ENCODE measurements around the gene FAM222A.

The FAM222A gene

DNA sequence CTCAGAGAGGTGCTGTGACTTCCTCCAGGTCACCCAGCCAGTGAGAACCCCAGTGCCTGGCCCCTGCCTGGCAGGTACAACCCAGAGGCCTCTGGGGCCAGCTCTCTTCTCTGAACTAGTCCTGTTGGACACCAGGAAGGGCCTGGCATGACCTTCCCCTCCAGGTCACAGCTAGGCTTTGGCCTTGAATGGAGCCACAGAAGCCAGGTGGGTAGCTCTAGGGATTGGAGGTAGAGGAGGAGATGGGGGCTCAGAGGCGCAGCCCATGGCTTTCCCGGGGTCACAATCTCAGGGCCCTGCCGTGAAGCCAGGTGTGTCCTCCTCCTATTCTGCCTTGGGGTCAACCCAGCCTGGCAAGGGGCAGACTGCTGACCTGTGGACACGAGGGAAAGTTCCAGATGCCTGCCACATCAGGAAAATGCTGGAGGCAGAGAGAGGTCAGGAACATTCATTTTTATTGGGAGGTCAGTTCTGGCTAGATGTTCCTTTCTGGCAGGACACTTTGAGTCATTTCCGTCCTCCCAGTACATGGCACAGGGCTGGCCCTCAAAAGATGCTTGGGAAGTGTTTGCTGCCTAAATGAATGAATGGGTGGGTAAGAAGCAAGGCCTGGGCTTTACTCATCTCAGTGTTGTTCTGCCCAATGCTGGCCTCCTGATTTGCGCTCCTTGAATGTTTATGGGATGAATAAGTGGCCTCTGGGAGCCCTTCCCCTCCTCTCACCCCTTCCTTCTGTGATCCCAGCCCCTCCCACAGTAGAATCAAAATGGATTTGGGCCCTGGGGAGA lies 25.4 kb downstream of the FAM222A start:
- H3K4me3 ChIP-seq (ENCODE audit: low read depth, low read length) = no peak overlapping the region
- no peak for DNase-seq (ENCODE audit: low read depth)
- in situ Hi-C loops (cut with HindIII; ENCODE audit: low sequenced_read_pairs) = no loop called here
- TF ChIP-seq, protein P1, sequence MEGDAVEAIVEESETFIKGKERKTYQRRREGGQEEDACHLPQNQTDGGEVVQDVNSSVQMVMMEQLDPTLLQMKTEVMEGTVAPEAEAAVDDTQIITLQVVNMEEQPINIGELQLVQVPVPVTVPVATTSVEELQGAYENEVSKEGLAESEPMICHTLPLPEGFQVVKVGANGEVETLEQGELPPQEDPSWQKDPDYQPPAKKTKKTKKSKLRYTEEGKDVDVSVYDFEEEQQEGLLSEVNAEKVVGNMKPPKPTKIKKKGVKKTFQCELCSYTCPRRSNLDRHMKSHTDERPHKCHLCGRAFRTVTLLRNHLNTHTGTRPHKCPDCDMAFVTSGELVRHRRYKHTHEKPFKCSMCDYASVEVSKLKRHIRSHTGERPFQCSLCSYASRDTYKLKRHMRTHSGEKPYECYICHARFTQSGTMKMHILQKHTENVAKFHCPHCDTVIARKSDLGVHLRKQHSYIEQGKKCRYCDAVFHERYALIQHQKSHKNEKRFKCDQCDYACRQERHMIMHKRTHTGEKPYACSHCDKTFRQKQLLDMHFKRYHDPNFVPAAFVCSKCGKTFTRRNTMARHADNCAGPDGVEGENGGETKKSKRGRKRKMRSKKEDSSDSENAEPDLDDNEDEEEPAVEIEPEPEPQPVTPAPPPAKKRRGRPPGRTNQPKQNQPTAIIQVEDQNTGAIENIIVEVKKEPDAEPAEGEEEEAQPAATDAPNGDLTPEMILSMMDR (IDR thresholded peaks at IDR 0.05; ENCODE audit: low read depth, low read length, missing control alignments) = no peak

DNA sequence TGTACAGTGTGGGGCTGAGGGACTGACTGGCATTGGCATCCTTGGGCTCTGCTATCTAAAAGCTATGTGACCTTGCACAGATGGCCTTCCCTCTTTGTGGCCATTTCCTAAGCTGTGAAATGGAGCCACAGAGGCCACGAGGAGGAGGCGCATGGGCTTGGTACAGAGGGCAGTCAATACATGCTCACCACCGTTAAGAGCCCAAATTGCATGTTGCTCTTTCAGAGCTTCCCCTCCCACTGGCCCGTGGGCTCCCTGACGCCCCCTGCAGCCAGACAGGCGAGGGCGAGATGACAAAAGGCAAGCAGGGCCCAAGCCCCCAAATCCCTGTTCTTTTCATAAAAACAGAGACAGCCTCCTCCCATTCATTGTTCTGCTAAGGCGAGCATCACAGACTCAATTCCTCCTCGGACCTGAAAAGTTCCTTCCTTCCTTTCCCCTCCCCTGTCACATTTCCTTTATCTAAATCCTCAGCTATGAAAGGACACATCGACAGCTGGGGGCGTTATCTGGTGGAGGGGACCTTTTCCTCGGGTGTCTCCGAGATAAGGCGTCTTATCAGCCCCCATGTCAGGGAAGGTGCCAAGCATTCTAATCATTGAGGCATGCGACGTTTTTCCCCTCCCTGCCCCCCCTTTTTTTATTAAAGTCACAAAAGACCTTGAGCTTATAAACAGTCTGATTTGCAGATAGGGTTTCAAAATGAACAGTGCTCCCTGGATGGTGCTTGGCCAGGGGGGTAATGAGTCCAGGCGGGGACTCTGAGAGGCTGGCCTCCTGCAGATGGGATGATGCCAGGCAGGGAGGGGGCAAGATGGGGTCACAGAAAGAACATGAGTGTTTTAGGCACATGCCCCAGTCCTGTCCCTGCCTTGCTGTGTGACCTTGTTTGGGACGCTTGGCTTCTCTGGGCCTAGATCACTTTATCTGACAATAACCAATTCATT lies 26.4 kb downstream of the FAM222A start:
- DNase-seq (ENCODE audit: low read depth) = no peak
- H3K4me3 ChIP-seq (ENCODE audit: low read depth, low read length) = no peak overlapping the region
- in situ Hi-C loops (cut with HindIII; ENCODE audit: low sequenced_read_pairs) = no loop called here

DNA sequence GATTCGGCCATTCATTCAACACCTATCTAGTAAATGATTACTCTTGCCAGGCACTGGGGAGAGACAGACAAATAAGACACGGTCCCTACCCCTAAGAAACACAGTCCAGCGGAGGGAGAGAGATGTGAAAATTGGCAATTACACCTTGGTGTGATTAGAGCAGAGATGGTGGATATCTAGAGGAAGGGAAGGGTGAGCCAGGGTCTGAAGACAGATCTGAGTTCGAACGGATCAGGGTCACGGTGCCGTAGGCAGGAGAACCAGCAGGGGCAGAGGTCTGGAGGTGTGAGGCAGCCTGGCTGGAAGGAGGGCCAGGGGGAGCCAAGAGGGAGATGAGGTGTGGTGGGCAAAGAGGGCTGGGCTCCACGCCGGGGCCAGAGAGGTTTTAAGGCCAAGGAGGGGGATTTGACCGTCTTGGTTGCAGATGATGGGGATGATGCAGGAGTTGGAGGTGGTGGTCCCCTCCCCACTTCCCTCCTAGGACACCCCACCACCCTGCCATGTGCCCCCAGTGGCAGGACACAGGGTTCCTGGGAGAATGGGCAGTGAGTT lies 27.1 kb downstream of the FAM222A start:
- in situ Hi-C loops (cut with HindIII; ENCODE audit: low sequenced_read_pairs) = no loop called here
- no peak overlapping the region for H3K4me3 ChIP-seq (ENCODE audit: low read depth, low read length)
- DNase-seq (ENCODE audit: low read depth) = no peak
- TF ChIP-seq, protein P1 (IDR thresholded peaks at IDR 0.05; ENCODE audit: low read depth, low read length, missing control alignments) = no peak

More for the DNA sequence above, 26.4 kb downstream of the FAM222A start:
- TF ChIP-seq, protein P1 (IDR thresholded peaks at IDR 0.05; ENCODE audit: low read depth, low read length, missing control alignments) = no peak

DNA sequence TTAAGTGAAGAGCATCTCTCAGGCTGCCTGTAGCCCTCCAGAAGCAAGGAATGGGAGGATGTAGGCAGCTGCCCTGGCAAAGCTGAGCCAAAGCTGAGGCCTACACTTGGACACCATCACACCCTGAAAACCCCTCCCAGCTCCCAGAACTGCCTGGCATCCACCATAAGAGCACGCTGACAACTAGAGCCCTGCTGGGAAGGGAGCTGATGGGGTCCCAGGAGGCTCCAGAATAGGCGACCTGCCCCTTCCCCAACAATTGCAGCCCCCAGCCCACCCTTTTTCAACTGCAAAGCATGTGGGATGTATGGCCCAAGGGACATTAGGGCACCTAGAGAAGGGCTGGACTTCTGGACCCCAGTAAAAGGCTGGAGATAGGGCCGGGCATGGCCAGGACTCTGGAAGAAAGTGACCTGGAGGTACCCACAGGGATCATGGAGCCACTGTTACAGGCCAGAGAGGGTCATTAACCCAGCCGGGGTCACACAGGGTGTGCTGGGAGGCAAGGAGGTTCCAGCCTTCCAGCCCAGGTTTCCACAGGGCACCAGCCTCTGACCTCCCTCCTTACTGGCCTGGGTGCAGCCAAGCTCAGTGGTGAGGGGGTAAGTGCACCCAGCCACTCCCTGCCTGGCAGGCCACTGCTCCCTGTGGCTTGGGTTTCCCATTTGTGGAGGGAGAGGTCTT lies 27.8 kb downstream of the FAM222A start:
- H3K4me3 ChIP-seq (ENCODE audit: low read depth, low read length) = no peak overlapping the region
- DNase-seq (ENCODE audit: low read depth) = no peak
- TF ChIP-seq, protein P1 (IDR thresholded peaks at IDR 0.05; ENCODE audit: low read depth, low read length, missing control alignments) = no peak
- in situ Hi-C loops (cut with HindIII; ENCODE audit: low sequenced_read_pairs) = no loop called here

DNA sequence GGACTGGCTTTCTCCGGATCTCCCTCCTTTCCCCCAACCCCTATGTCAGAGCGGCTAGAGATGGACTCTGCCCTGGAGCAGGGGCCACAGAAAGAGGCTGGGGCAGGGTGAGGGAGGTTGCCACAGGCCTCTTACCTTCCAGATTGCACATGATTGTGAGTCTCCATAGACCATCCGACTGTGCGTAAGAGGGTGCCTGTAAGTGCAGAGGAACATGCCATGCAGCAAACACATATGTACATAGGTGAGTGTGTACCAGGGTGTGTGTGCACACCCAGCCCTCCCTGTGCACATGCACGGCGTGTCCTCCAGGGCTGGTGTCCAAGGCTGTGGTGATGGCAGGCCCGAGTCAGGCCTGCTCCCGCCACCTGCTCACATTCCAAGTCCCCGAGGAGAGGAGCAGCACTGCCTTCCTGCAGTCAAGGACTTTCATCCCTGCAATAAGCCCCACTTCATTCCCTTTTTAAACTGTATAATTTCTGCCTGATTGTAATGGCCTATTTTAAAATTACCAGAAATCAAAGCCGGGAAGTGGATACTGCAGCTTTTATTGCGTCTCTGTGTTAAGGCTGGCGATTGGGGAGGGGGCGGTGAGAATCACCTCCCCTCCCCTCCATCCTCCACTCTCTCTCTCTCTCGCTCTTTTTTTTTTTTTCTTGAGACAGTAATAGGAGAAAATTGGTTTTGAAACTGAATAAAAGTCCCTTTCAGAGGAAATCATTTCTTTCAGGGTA lies 28.5 kb downstream of the FAM222A start:
- in situ Hi-C loops (cut with HindIII; ENCODE audit: low sequenced_read_pairs) = no loop called here
- no peak for DNase-seq (ENCODE audit: low read depth)
- H3K4me3 ChIP-seq (ENCODE audit: low read depth, low read length) = no peak overlapping the region
- TF ChIP-seq, protein P1 (IDR thresholded peaks at IDR 0.05; ENCODE audit: low read depth, low read length, missing control alignments) = no peak
